MM.1S (cell line): ENCODE data around the gene POC1A.

Experiments
- DNase-seq: peaks from one replicate; pipeline ENCODE4 v3.0.0-alpha.2; 2015
- H2AFZ ChIP-seq: fragments of 300-600 bp; sonication (generic); 2 replicates; pipeline ENCODE4 v1.6.0; 2016; ENCODE audit warnings: antibody characterized with exemption, low read length
- H3F3A ChIP-seq: fragments of 300-600 bp; sonication (generic); 2 replicates; pipeline ENCODE4 v1.6.1; 2016; ENCODE audit warnings: mild to moderate bottlenecking, antibody characterized with exemption, low read length, moderate library complexity, mixed read lengths; ENCODE audit not compliant: insufficient read depth
- H3K27ac ChIP-seq: fragments of 300-600 bp; sonication (generic); 2 replicates; pipeline ENCODE4 v1.5.1; 2016; ENCODE audit warnings: mild to moderate bottlenecking, low read length
- H3K27me3 ChIP-seq: fragments of 300-600 bp; sonication (generic); replicated peaks from 2 replicates; pipeline ENCODE4 v1.6.0; 2016; ENCODE audit warnings: low read length; ENCODE audit not compliant: insufficient read depth
- H3K36me3 ChIP-seq: fragments of 300-600 bp; sonication (generic); replicated peaks from 2 replicates; pipeline ENCODE4 v1.6.1; 2016; ENCODE audit warnings: mild to moderate bottlenecking, low read length, mixed read lengths; ENCODE audit not compliant: insufficient read depth
- H3K4me1 ChIP-seq: fragments of 300-600 bp; sonication (generic); 2 replicates; pipeline ENCODE4 v1.6.1; 2016; ENCODE audit warnings: low read length, mixed read lengths
- H3K4me2 ChIP-seq: fragments of 300-600 bp; sonication (generic); 2 replicates; pipeline ENCODE4 v1.6.0; 2016; ENCODE audit warnings: low read depth, low read length
- H3K4me3 ChIP-seq: fragments of 300-600 bp; sonication (generic); 2 replicates; pipeline ENCODE4 v1.5.1; 2016; ENCODE audit warnings: low read length, mixed read lengths
- H3K79me2 ChIP-seq: fragments of 300-600 bp; sonication (generic); 2 replicates; pipeline ENCODE4 v1.6.1; 2016; ENCODE audit warnings: mixed run types, low read length, mixed read lengths
- H3K9ac ChIP-seq: fragments of 300-600 bp; sonication (generic); 2 replicates; pipeline ENCODE4 v1.6.1; 2016; ENCODE audit warnings: low read length, mixed read lengths
- H3K9me2 ChIP-seq: fragments of 300-600 bp; sonication (generic); replicated peaks from 2 replicates; pipeline ENCODE4 v1.6.1; 2016; ENCODE audit warnings: mild to moderate bottlenecking, low read length, mixed read lengths; ENCODE audit not compliant: insufficient read depth
- H3K9me3 ChIP-seq: fragments of 300-600 bp; sonication (generic); replicated peaks from 2 replicates; pipeline ENCODE4 v1.6.1; 2016; ENCODE audit warnings: mild to moderate bottlenecking, low read length, mixed read lengths; ENCODE audit not compliant: insufficient read depth
- H4K20me1 ChIP-seq: fragments of 300-600 bp; sonication (generic); 2 replicates; pipeline ENCODE4 v1.6.1; 2016; ENCODE audit warnings: mild to moderate bottlenecking, low read length, moderate library complexity, mixed read lengths; ENCODE audit not compliant: insufficient read depth
- CTCF ChIP-seq: fragments of 300-600 bp; sonication (generic); IDR thresholded peaks from 2 replicates; pipeline ENCODE4 v1.5.1; 2016; ENCODE audit warnings: antibody characterized with exemption, low read length, mixed read lengths
- EZH2 ChIP-seq: fragments of 300-600 bp; sonication (generic); optimal IDR thresholded peaks from 2 replicates; pipeline ENCODE3; 2017; ENCODE audit warnings: low read depth, mild to moderate bottlenecking, antibody characterized with exemption, low read length, mixed read lengths
- EZH2phosphoT487 ChIP-seq: fragments of 300-600 bp; sonication (generic); IDR thresholded peaks from 2 replicates; pipeline ENCODE4 v1.6.1; 2018; ENCODE audit warnings: antibody characterized with exemption, low read length

The POC1A gene

GRCh38 chr3:52162250-52162872, 8.1 kb upstream of the POC1A start:
- no peak for TF ChIP-seq EZH2
- no peak for TF ChIP-seq EZH2phosphoT487
- TF ChIP-seq CTCF: no peak
- H3K36me3 ChIP-seq: no peaks in the 10 kb centered on the region
- H3K9me3 ChIP-seq: no peaks in the 10 kb centered on the region
- DNase-seq: no peak
- H3K9ac ChIP-seq: no peak overlapping the region
- no peaks in the 10 kb centered on the region for H4K20me1 ChIP-seq
- H3F3A ChIP-seq: no peaks in the 10 kb centered on the region
- H2AFZ ChIP-seq: no peak overlapping the region
- no peaks in the 10 kb centered on the region for H3K4me1 ChIP-seq
- H3K79me2 ChIP-seq: no peaks in the 10 kb centered on the region
- no peak overlapping the region for H3K4me3 ChIP-seq
- H3K4me2 ChIP-seq: no peak overlapping the region
- no peaks in the 10 kb centered on the region for H3K9me2 ChIP-seq
- H3K27ac ChIP-seq: no peak overlapping the region
- no peaks in the 10 kb centered on the region for H3K27me3 ChIP-seq

GRCh38 chr3:52159503-52159902, 5.3 kb upstream of the POC1A start:
- H3K9me2 ChIP-seq: no peaks in the 10 kb centered on the region
- no peak overlapping the region for H3K9ac ChIP-seq
- no peaks in the 10 kb centered on the region for H3K27me3 ChIP-seq
- no peak overlapping the region for H3K27ac ChIP-seq
- H3K79me2 ChIP-seq: no peaks in the 10 kb centered on the region
- no peak overlapping the region for H3K4me3 ChIP-seq
- TF ChIP-seq EZH2 (no peak), EZH2phosphoT487 (no peak), CTCF (no peak)
- H3K36me3 ChIP-seq: no peaks in the 10 kb centered on the region
- H3K4me1 ChIP-seq: no peaks in the 10 kb centered on the region
- H4K20me1 ChIP-seq: no peaks in the 10 kb centered on the region
- no peak overlapping the region for H2AFZ ChIP-seq
- DNase-seq: no peak
- no peaks in the 10 kb centered on the region for H3K9me3 ChIP-seq
- no peak overlapping the region for H3K4me2 ChIP-seq
- H3F3A ChIP-seq: peaks cover 7% of the 10 kb centered on the region; the same call in 1 of the 2 replicates

- TF ChIP-seq EZH2phosphoT487: no peak
- no peak for TF ChIP-seq EZH2
- TF ChIP-seq CTCF: no peak
- H3K4me2 ChIP-seq: no peak overlapping the region
These were observed 1.7 kb upstream of the POC1A start for GRCh38 chr3:52155912-52156311.

More at GRCh38 chr3:52155912-52156311, 1.7 kb upstream of the POC1A start:
- Histone ChIP-seq H3K79me2 (peaks cover 18% of the 10 kb centered on the region), H3K27ac (no peak overlapping the region), H4K20me1 (no peaks in the 10 kb centered on the region), H3K9ac (no peak overlapping the region), H2AFZ (no peak overlapping the region), H3K36me3 (no peaks in the 10 kb centered on the region), H3F3A (peaks cover 15% of the 10 kb centered on the region; the same call in 1 of the 2 replicates), H3K27me3 (no peaks in the 10 kb centered on the region), H3K9me2 (no peaks in the 10 kb centered on the region), H3K9me3 (no peaks in the 10 kb centered on the region), H3K4me3 (no peak overlapping the region), H3K4me1 (no peaks in the 10 kb centered on the region)
- DNase-seq: no peak
